Neuronal stem cell (in vitro differentiated cells): ENCODE measurements around the gene PRKAG3.

Experiments used
- DNase-seq: peaks from one replicate; pipeline ENCODE4 v3.0.0-alpha.2; 2013; ENCODE audit warnings: low spot score
- H2AFZ ChIP-seq: one replicate; pipeline ENCODE4 v1.6.1; 2013; ENCODE audit warnings: mild to moderate bottlenecking, low read length, inconsistent platforms
- H2AK5ac ChIP-seq: 2 replicates; pipeline ENCODE4 v1.6.1; 2013; ENCODE audit warnings: low read depth, mild to moderate bottlenecking, inconsistent platforms, low read length, moderate library complexity, mixed read lengths
- H2BK120ac ChIP-seq: 2 replicates; pipeline ENCODE4 v1.6.1; 2013; ENCODE audit warnings: low read depth, mild to moderate bottlenecking, inconsistent platforms, low read length, moderate library complexity, mixed read lengths
- H2BK12ac ChIP-seq: one replicate; pipeline ENCODE4 v1.6.1; 2013; ENCODE audit warnings: low read length, inconsistent platforms
- H2BK15ac ChIP-seq: 2 replicates; pipeline ENCODE4 v1.6.1; 2013; ENCODE audit warnings: mild to moderate bottlenecking, low read length, inconsistent platforms, mixed read lengths
- H2BK5ac ChIP-seq: one replicate; pipeline ENCODE4 v1.6.1; 2013; ENCODE audit warnings: inconsistent platforms, mild to moderate bottlenecking, low read length, moderate library complexity
- H3K14ac ChIP-seq: one replicate; pipeline ENCODE4 v1.6.1; 2013; ENCODE audit warnings: low read length, inconsistent platforms
- H3K18ac ChIP-seq: 2 replicates; pipeline ENCODE4 v1.6.1; 2013; ENCODE audit warnings: low read length, inconsistent platforms
- H3K23ac ChIP-seq: 2 replicates; pipeline ENCODE4 v1.6.1; 2013; ENCODE audit warnings: low read depth, mild to moderate bottlenecking, mixed read lengths, low read length, inconsistent platforms; ENCODE audit not compliant: poor library complexity
- H3K27ac ChIP-seq: replicated peaks from 3 replicates; pipeline ENCODE4 v1.5.1; 2013; ENCODE audit warnings: low read length, inconsistent platforms
- H3K27me3 ChIP-seq, 3 experiments: 2 replicates each; pipeline ENCODE4 v1.6.1; 2013; ENCODE audit warnings: low read length in 3 of 3, mild to moderate bottlenecking in 2 of 3, inconsistent platforms in 1 of 3, low read depth in 1 of 3, mixed read lengths in 1 of 3, moderate library complexity in 1 of 3; ENCODE audit not compliant: control insufficient read depth in 3 of 3, insufficient read depth in 3 of 3
- H3K36me3 ChIP-seq, 2 donors: replicated peaks in 1 of 2; 2 replicates each; pipeline ENCODE4 v1.6.1; 2013; ENCODE audit warnings: low read length in 2 of 2; ENCODE audit not compliant: control insufficient read depth in 2 of 2, insufficient read depth in 2 of 2
- H3K4ac ChIP-seq: 2 replicates; pipeline ENCODE4 v1.6.1; 2013; ENCODE audit warnings: inconsistent platforms, mild to moderate bottlenecking, low read length, moderate library complexity
- H3K4me1 ChIP-seq, 2 donors: 1 replicate in 1 of 2; 2 replicates in 1 of 2; pipeline ENCODE4 v1.6.1; 2013; ENCODE audit warnings: low read length in 2 of 2, low read depth in 1 of 2; ENCODE audit not compliant: control insufficient read depth in 2 of 2, insufficient read depth in 1 of 2
- H3K4me2 ChIP-seq: one replicate; pipeline ENCODE4 v1.6.1; 2013; ENCODE audit warnings: mild to moderate bottlenecking, low read length, inconsistent platforms; ENCODE audit not compliant: insufficient read depth, poor library complexity, severe bottlenecking
- H3K4me3 ChIP-seq, 2 donors: 2 replicates each; pipeline ENCODE4 v1.5.1; 2013; ENCODE audit warnings: low read length in 2 of 2, mild to moderate bottlenecking in 2 of 2, inconsistent platforms in 1 of 2, moderate library complexity in 1 of 2
- H3K79me1 ChIP-seq: one replicate; pipeline ENCODE4 v1.6.1; 2013; ENCODE audit warnings: low read depth, mild to moderate bottlenecking, inconsistent platforms, low read length, moderate library complexity
- H3K9ac ChIP-seq: one replicate; pipeline ENCODE4 v1.6.1; 2013; ENCODE audit warnings: mild to moderate bottlenecking, low read depth, low read length, inconsistent platforms; ENCODE audit not compliant: poor library complexity
- H3K9me3 ChIP-seq, 2 donors: replicated peaks in 1 of 2; 2 replicates each; pipeline versions ENCODE3 to v1.6.1; 2013; ENCODE audit warnings: low read length in 2 of 2, mild to moderate bottlenecking in 2 of 2, inconsistent platforms in 1 of 2, low read depth in 1 of 2, mixed read lengths in 1 of 2, moderate library complexity in 1 of 2; ENCODE audit not compliant: control insufficient read depth in 2 of 2, insufficient read depth in 1 of 2
- H4K8ac ChIP-seq: one replicate; pipeline ENCODE4 v1.6.1; 2013; ENCODE audit warnings: low read depth, mild to moderate bottlenecking, inconsistent platforms, low read length, moderate library complexity
- H4K91ac ChIP-seq: one replicate; pipeline ENCODE4 v1.6.1; 2013; ENCODE audit warnings: low read length, low read depth, mild to moderate bottlenecking, inconsistent platforms; ENCODE audit not compliant: poor library complexity
- WGBS, 2 donors: extraction: QIAGEN DNeasy Blood & Tissue Kit; methylation state at CpG; one replicate each; pipeline ENCODE4 v1.1.7; 2013; ENCODE audit warnings: missing lambda C conversion rate in 2 of 2, mixed read lengths in 1 of 2; ENCODE audit not compliant: insufficient read length in 2 of 2, insufficient replicate concordance in 1 of 2; ENCODE audit errors: extremely low coverage in 2 of 2; 5-methylcytosine and 5-hydroxymethylcytosine counted together

Gene PRKAG3

DNA sequence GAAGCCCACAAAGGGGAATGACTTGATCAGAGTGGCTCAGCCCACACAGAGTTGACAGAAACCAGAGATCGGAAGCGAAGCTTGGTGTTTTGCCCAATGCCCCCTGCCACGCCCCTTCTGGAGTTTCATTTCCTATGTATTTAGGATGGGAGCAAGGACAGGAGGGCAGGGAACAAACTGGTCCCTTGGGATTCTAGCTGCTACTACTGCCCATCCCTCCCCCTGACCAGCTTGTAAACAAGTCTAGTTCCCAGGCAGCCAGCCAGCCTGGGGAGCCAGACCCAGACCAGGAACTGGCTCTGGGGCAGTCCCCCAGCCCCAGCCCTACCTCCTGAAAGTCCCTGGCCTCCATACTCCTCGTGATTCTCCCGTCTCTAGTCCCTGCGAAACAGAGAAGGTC lies 36.3 kb upstream of the PRKAG3 start:
- no CpG with 5 or more reads among the region's 6 CpGs for WGBS, 2 donors
- Histone ChIP-seq H3K9ac (no peak overlapping the region), H3K23ac (no peak overlapping the region), H3K18ac (no peak overlapping the region), H3K79me1 (no peaks in the 10 kb centered on the region), H2BK5ac (no peak overlapping the region), H2AFZ (no peak overlapping the region), H3K27ac (no peak overlapping the region), H2BK15ac (no peak overlapping the region), H3K4me1 (no peaks in the 10 kb centered on the region), H3K36me3 (no peaks in the 10 kb centered on the region), H3K27me3 (peaks cover 28 to 92% (median 76%) of the 10 kb centered on the region in 3 experiments), H4K8ac (no peak overlapping the region), H2BK120ac (peak overlapping the region; percentile 28), H2BK12ac (no peak overlapping the region), H2AK5ac (no peak overlapping the region), H3K4me3 (no peak overlapping the region), H4K91ac (no peak overlapping the region), H3K4me2 (no peak overlapping the region), H3K4ac (no peak overlapping the region), H3K14ac (no peak overlapping the region), H3K9me3 (peaks cover 0 to 8% of the 10 kb centered on the region in 2 donors)
- no peak for DNase-seq

DNA sequence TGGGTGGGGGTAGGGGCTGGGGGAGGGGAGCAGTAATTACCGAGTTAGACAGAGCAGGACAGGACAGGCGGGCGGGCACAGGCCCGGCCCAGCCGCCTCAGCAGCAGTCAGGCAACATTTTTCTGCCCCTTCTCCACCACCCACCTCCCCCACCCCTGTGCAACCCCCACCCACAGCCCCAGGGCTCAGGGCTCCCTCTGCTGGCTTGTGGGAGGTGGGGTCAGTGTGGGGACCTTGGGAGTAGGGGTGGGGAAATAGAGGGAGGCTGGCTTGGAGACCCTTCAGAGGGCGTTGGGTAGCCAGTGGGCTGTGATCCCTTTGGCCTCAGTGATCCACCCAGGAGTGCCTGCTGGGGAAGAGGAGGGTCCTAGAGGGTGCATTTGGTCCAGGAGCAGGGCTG lies 34.4 kb upstream of the PRKAG3 start:
- no CpG with 5 or more reads among the region's 6 CpGs for WGBS, 2 donors
- Histone ChIP-seq H4K8ac (no peak overlapping the region), H3K4me1 (no peaks in the 10 kb centered on the region), H3K14ac (no peak overlapping the region), H2BK120ac (no peak overlapping the region), H2BK12ac (no peak overlapping the region), H3K4ac (no peak overlapping the region), H3K18ac (no peak overlapping the region), H2AFZ (no peak overlapping the region), H2BK15ac (no peak overlapping the region), H3K9ac (no peak overlapping the region), H3K27ac (no peak overlapping the region), H4K91ac (no peak overlapping the region), H2AK5ac (no peak overlapping the region), H3K79me1 (no peaks in the 10 kb centered on the region), H3K9me3 (peaks cover 0 to 5% of the 10 kb centered on the region in 2 donors), H3K4me3 (no peak overlapping the region), H2BK5ac (no peak overlapping the region), H3K36me3 (no peaks in the 10 kb centered on the region), H3K23ac (no peak overlapping the region), H3K27me3 (peaks cover 11 to 91% (median 73%) of the 10 kb centered on the region in 3 experiments), H3K4me2 (no peak overlapping the region)
- DNase-seq = no peak

DNA sequence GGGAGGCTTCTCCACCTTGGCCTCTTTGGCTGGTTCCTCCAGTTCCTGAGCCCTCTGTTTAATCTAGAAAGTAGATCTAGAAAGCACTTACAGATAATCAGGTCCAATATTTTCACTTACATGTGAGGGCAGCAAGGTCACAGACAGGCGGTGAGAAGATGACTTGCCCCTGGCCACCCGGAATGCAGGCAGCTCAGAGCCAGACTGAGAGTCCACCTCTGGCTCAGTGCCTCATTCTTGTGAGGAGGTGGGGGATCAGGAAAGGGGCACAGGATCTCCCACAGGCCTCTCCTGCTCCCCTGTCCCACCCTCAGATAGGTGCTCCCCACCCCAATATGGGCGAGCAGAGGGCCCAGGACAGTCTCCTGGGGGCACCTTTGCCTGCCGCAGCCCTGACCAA lies 33.8 kb upstream of the PRKAG3 start:
- no CpG with 5 or more reads among the region's 4 CpGs for WGBS, 2 donors
- H2AK5ac ChIP-seq = no peak overlapping the region
- no peak overlapping the region for H2BK5ac ChIP-seq
- H3K9ac ChIP-seq = no peak overlapping the region
- DNase-seq = no peak
- no peak overlapping the region for H2AFZ ChIP-seq
- peaks cover 0 to 5% of the 10 kb centered on the region in 2 donors for H3K9me3 ChIP-seq
- no peaks in the 10 kb centered on the region for H3K36me3 ChIP-seq
- no peak overlapping the region for H3K4me2 ChIP-seq
- no peak overlapping the region for H2BK15ac ChIP-seq
- peaks cover 9 to 88% (median 70%) of the 10 kb centered on the region in 3 experiments for H3K27me3 ChIP-seq
- no peak overlapping the region for H3K14ac ChIP-seq
- no peak overlapping the region for H4K91ac ChIP-seq
- H3K79me1 ChIP-seq = no peaks in the 10 kb centered on the region
- H3K4me3 ChIP-seq = no peak overlapping the region
- no peak overlapping the region for H3K23ac ChIP-seq
- peak overlapping the region; percentile 16 for H3K18ac ChIP-seq
- H3K4ac ChIP-seq = no peak overlapping the region
- H2BK12ac ChIP-seq = no peak overlapping the region
- H3K27ac ChIP-seq = no peak overlapping the region
- H3K4me1 ChIP-seq = peaks cover 2 to 3% of the 10 kb centered on the region in 2 donors
- no peak overlapping the region for H4K8ac ChIP-seq
- no peak overlapping the region for H2BK120ac ChIP-seq

DNA sequence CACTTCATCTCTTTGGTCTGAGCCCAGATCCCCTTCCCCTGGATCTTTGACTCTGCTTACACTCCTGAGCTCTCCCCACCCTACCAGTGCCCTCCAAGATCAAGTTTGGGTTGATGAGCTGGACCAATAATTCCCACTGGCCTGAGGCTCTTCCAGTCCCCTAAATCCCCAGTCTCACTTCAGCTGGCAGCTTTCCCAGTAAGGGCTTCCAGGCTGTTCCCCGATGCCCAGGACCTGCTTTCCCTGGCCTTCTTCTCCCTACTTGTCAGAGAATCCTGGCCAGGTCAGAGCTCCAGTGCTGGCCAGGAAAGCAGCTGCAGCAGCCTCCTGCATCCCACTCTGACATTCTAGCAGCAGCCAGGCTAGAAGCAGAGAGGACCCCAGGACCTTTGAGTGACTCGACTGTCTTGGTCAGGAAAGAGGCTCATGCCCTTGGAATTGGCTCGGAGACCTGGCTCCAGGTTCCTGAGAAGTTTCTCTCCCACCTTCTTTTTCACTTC lies 31.5 kb upstream of the PRKAG3 start:
- Histone ChIP-seq H3K4me1 (peaks cover 8 to 12% of the 10 kb centered on the region in 2 donors), H3K4me3 (peak overlapping the region in 1 of 2 donors; percentile 24), H3K79me1 (no peaks in the 10 kb centered on the region), H2BK5ac (no peak overlapping the region), H3K4ac (no peak overlapping the region), H4K8ac (no peak overlapping the region), H3K9ac (no peak overlapping the region), H3K23ac (no peak overlapping the region), H3K4me2 (no peak overlapping the region), H3K18ac (peak overlapping the region; percentile 80), H4K91ac (no peak overlapping the region), H2AFZ (no peak overlapping the region), H2BK15ac (no peak overlapping the region), H2BK12ac (no peak overlapping the region), H3K27me3 (peaks cover 26 to 86% (median 70%) of the 10 kb centered on the region in 3 experiments), H3K27ac (no peak overlapping the region), H3K14ac (no peak overlapping the region), H2AK5ac (peak overlapping the region; percentile 28), H3K36me3 (no peaks in the 10 kb centered on the region), H3K9me3 (no peaks in the 10 kb centered on the region), H2BK120ac (no peak overlapping the region)
- DNase-seq = no peak
- no CpG with 5 or more reads among the region's 3 CpGs for WGBS, 2 donors
